Measurements from ENCODE around the gene FXYD2.

- TF ChIP-seq, protein P1, sequence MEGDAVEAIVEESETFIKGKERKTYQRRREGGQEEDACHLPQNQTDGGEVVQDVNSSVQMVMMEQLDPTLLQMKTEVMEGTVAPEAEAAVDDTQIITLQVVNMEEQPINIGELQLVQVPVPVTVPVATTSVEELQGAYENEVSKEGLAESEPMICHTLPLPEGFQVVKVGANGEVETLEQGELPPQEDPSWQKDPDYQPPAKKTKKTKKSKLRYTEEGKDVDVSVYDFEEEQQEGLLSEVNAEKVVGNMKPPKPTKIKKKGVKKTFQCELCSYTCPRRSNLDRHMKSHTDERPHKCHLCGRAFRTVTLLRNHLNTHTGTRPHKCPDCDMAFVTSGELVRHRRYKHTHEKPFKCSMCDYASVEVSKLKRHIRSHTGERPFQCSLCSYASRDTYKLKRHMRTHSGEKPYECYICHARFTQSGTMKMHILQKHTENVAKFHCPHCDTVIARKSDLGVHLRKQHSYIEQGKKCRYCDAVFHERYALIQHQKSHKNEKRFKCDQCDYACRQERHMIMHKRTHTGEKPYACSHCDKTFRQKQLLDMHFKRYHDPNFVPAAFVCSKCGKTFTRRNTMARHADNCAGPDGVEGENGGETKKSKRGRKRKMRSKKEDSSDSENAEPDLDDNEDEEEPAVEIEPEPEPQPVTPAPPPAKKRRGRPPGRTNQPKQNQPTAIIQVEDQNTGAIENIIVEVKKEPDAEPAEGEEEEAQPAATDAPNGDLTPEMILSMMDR (conservative IDR thresholded peaks at IDR 0.05; ENCODE audit: low read depth, low read length), result no peak
- TF ChIP-seq SMC3 (IDR thresholded peaks at IDR 0.05; ENCODE audit: low read depth, low read length) (no peak), MAFK (IDR thresholded peaks at IDR 0.05; ENCODE audit: low read depth, low read length) (no peak), BHLHE40 (IDR thresholded peaks at IDR 0.05; ENCODE audit: low read depth, low read length) (no peak), RFX5 (IDR thresholded peaks at IDR 0.05; ENCODE audit: low read depth, low read length) (no peak), MXI1 (IDR thresholded peaks at IDR 0.05; ENCODE audit: borderline replicate concordance, low read depth, low read length) (no peak)
These were observed 20.6 kb downstream of the FXYD2 start for GRCh38 chr11:117803896-117804295.

All from IMR-90 (cell line).